GM12878 (cell line): ENCODE data around the gene FAHD2A. TPM values are rescaled to one million over a fixed set of nuclear protein-coding genes. Genes with fewer than 3 reads are reported as not detected.

Experiments
- ATAC-seq: fragments of 200-7000 bp; cut with Tn5 transposase; 3 replicates; pipeline ENCODE4 v1.9.1; 2020; ENCODE audit warnings: mild to moderate bottlenecking, moderate library complexity
- BruUV-seq: library from RNA; stranded (reverse); fragments of 400-500 nt; replicated peaks from 2 replicates; lab custom pipeline; 2021; lab: Mats Ljungman, UMichigan
- CTCF ChIA-PET: fragments of 300-600 bp; sonication (Branson Sonifier 250); formaldehyde crosslinking; extraction: SDS; loops from one replicate; lab custom pipeline; 2021; ENCODE audit warnings: inconsistent platforms; lab: Yijun Ruan, JAX
- POLR2A ChIA-PET: fragments of 350-600 bp; formaldehyde crosslinking; extraction: SDS; loops from one replicate; lab custom pipeline; 2021; ENCODE audit warnings: inconsistent platforms; lab: Charles Lee
- RAD21 ChIA-PET: fragments of 300-600 bp; sonication (Branson Sonifier 250); formaldehyde crosslinking; loops from one replicate; lab custom pipeline; 2023; ENCODE audit warnings: antibody characterized with exemption; ENCODE audit not compliant: unreplicated experiment; lab: Charles Lee
- SMC1A ChIA-PET: fragments of 300-600 bp; sonication (Branson Sonifier 250); formaldehyde crosslinking; loops from one replicate; lab custom pipeline; 2023; ENCODE audit not compliant: unreplicated experiment, uncharacterized antibody; lab: Charles Lee
- DNase-seq: peaks from one replicate; pipeline ENCODE4 v3.0.0-alpha.2; 2011; ENCODE audit warnings: low read depth, low spot score
- FAIRE-seq: peaks from 3 replicates; lab custom pipeline; 2011; peaks lifted over from hg19 to GRCh38; lab: Jason Lieb, UNC
- H2AFZ ChIP-seq: 2 replicates; pipeline ENCODE4 v1.6.0; 2011; ENCODE audit warnings: low read depth, low read length, control low read depth; ENCODE audit not compliant: control insufficient read depth
- H3K27ac ChIP-seq: 2 replicates; pipeline ENCODE4 v1.5.1; 2011; ENCODE audit warnings: control low read depth; ENCODE audit not compliant: control insufficient read depth, insufficient read depth
- H3K27me3 ChIP-seq, 2 experiments: replicated peaks in 1 of 2; 2 replicates each; pipeline versions ENCODE4 v1.6.0 to v1.6.1; 2011; ENCODE audit warnings: low read length in 1 of 2; ENCODE audit not compliant: control insufficient read depth in 2 of 2, insufficient read depth in 2 of 2
- H3K36me3 ChIP-seq, 2 experiments: 2 replicates each; pipeline ENCODE4 v1.5.1; 2011; ENCODE audit warnings: low read length in 1 of 2; ENCODE audit not compliant: control insufficient read depth in 2 of 2, insufficient read depth in 2 of 2
- H3K4me1 ChIP-seq: 2 replicates; pipeline ENCODE4 v1.6.1; 2011; ENCODE audit warnings: mild to moderate bottlenecking, low read length, moderate library complexity, mixed read lengths; ENCODE audit not compliant: control insufficient read depth, insufficient read depth
- H3K4me2 ChIP-seq: 2 replicates; pipeline ENCODE4 v1.6.0; 2011; ENCODE audit warnings: control low read depth; ENCODE audit not compliant: control insufficient read depth, insufficient read depth
- H3K4me3 ChIP-seq: fragments of 200-600 bp; sonication (generic); 2 replicates; pipeline ENCODE4 v1.5.1; 2016
- H3K79me2 ChIP-seq: 2 replicates; pipeline ENCODE4 v1.6.0; 2011; ENCODE audit warnings: low read length; ENCODE audit not compliant: control insufficient read depth, insufficient read depth
- H3K9ac ChIP-seq: 2 replicates; pipeline ENCODE4 v1.8.0; 2011; ENCODE audit warnings: low read length, control low read depth, mixed read lengths; ENCODE audit not compliant: control insufficient read depth, insufficient read depth
- H3K9me3 ChIP-seq: replicated peaks from 3 replicates; pipeline ENCODE4 v1.5.1; 2011; ENCODE audit warnings: mild to moderate bottlenecking, low read length; ENCODE audit not compliant: control insufficient read depth, insufficient read depth
- H4K20me1 ChIP-seq: 2 replicates; pipeline ENCODE4 v1.6.0; 2011; ENCODE audit not compliant: control insufficient read depth, insufficient read depth
- CTCF ChIP-seq, 3 experiments: IDR thresholded peaks in 2 of 3; conservative IDR thresholded peaks in 1 of 3; 2 replicates each; pipeline ENCODE4 v1.5.1; 2011; ENCODE audit warnings: low read depth in 3 of 3, low read length in 3 of 3, mild to moderate bottlenecking in 3 of 3, control low read depth in 2 of 3, moderate library complexity in 2 of 3, inconsistent platforms in 1 of 3, mixed read lengths in 1 of 3; ENCODE audit not compliant: control insufficient read depth in 2 of 3, insufficient read depth in 1 of 3; ENCODE audit errors: extremely low read depth in 1 of 3
- FOXM1 ChIP-seq: IDR thresholded peaks from 2 replicates; pipeline ENCODE4 v1.6.1; 2012; ENCODE audit warnings: low read depth, mild to moderate bottlenecking, inconsistent platforms, low read length, moderate library complexity
- POLR2AphosphoS5 ChIP-seq: IDR thresholded peaks from 2 replicates; pipeline ENCODE4 v1.6.1; 2011; ENCODE audit warnings: mild to moderate bottlenecking, low read length, inconsistent platforms
- RAD21 ChIP-seq: IDR thresholded peaks from 2 replicates; pipeline ENCODE4 v1.6.1; 2011; ENCODE audit warnings: mild to moderate bottlenecking, low read depth, low read length, moderate library complexity; ENCODE audit not compliant: insufficient read depth
- RUNX3 ChIP-seq: IDR thresholded peaks from 2 replicates; pipeline ENCODE4 v1.6.1; 2012; ENCODE audit warnings: low read length, inconsistent platforms
- SMC3 ChIP-seq: IDR thresholded peaks from 2 replicates; pipeline ENCODE4 v1.6.1; 2011; ENCODE audit warnings: low read length, improper control_type of control experiment, borderline replicate concordance
- WGBS: methylation state at CpG from one replicate; pipeline ENCODE4 v1.1.6; 2016; ENCODE audit warnings: low lambda C conversion rate; ENCODE audit not compliant: insufficient replicate concordance, insufficient coverage; ENCODE audit errors: missing lambda C conversion rate; 5-methylcytosine and 5-hydroxymethylcytosine counted together
- in situ Hi-C: fragments of 300-500 bp; cut with MboI; formaldehyde crosslinking; loops from 9 replicates; pipeline ENCODE4 v1.14.3; 2018; ENCODE audit warnings: mixed read lengths
- intact Hi-C: fragments of 100-400 bp; cut with micrococcal nuclease; formaldehyde crosslinking; loops from one replicate; pipeline ENCODE4 v1.14.2; 2022; ENCODE audit not compliant: unreplicated experiment
- polyA plus RNA-seq, 11 experiments: library from polyadenylated mRNA; depleted of rRNA in 4 of 11; unstranded in 6 of 11; stranded (reverse) in 5 of 11; fragments of >200 nt; fragmentation: Nextera tagmentation in 4 of 11; fragmentation: Illumina TruSeq in 1 of 11; extraction: Ambion mirVana in 4 of 11; extraction: Trizol in 1 of 11; gene quantifications; 1 replicate in 1 of 11; 2 replicates in 10 of 11; pipeline versions ENCODE4 v1.2.1 to v1.2.3, GENCODE V29; 2011 to 2016; ENCODE audit warnings: inconsistent platforms in 2 of 11, missing spikeins in 2 of 11, low read depth in 1 of 11
- total RNA-seq, 4 experiments: library from RNA; depleted of rRNA in 3 of 4; stranded (reverse); fragments of >200 nt in 3 of 4; fragmentation: Illumina TruSeq in 1 of 4; extraction: Trizol in 1 of 4; gene quantifications; 2 replicates each; pipeline versions ENCODE4 v1.2.1 to v1.2.3, GENCODE V29; 2013 to 2021

The FAHD2A gene
- total and polyA plus RNA-seq, 10 of the 15 experiments (the other 5 are each of a cell fraction or from before 2014, with no cell fraction given): 11.2 to 38.2 (median 25.1) TPM

- WGBS: 44% methylated on average over 46 of the region's 46 CpGs
- Histone ChIP-seq H3K27me3 (no peaks in the 10 kb centered on the region; a peak in 2 of 4 replicates), H3K27ac (no peak overlapping the region), H3K9me3 (no peaks in the 10 kb centered on the region), H2AFZ (no peak overlapping the region)
- no peak for FAIRE-seq
- no peak for DNase-seq
- BruUV-seq: no TSS peak
- intact Hi-C loops (no loop called here), in situ Hi-C loops (no loop called here)
- SMC1A ChIA-PET: interaction anchor here (1.0 to 1.1 kb wide), 2 partner anchors 12 to 14 kb away, joined by 3 to 5 read pairs; no protein-coding TSS in a partner anchor
- TF ChIP-seq FOXM1 (no peak), RAD21 (peak; percentile 69), SMC3 (peak; percentile 62), RUNX3 (peak; percentile 29; the same call in 1 of the 2 replicates), POLR2AphosphoS5 (no peak), CTCF (IDR thresholded peaks at IDR 0.05 in 2 of 3, conservative IDR thresholded peaks at IDR 0.05 in 1 of 3; ENCODE audit: control insufficient read depth in 2 of 3, extremely low read depth in 1 of 3, insufficient read depth in 1 of 3, low read depth in 3 of 3, low read length in 3 of 3) (peak; percentile 85 to 97 (median 91))
- TF ChIP-seq, all 136 proteins: peak for 4
- POLR2A ChIA-PET: no interaction called here
- RAD21 ChIA-PET: interaction anchor here (1.5 kb wide), 1 partner anchor 13 kb away, joined by 10 read pairs; the partner anchor contains the start of gene FAHD2A
- H3K79me2 ChIP-seq: no peaks in the 10 kb centered on the region
- no peaks in the 10 kb centered on the region for H3K36me3 ChIP-seq
- H3K4me2 ChIP-seq: no peak overlapping the region
- ATAC-seq: peak; percentile 95
- CTCF ChIA-PET: interaction anchor here (0.6 to 3.9 kb wide), 17 partner anchors 8 to 363 kb away, joined by 3 to 41 read pairs (median 4); partner anchors contain the start of gene FAHD2A
- H4K20me1 ChIP-seq: no peaks in the 10 kb centered on the region
- H3K9ac ChIP-seq: no peak overlapping the region
- no peaks in the 10 kb centered on the region for H3K4me1 ChIP-seq
- no peak overlapping the region for H3K4me3 ChIP-seq
These were observed 13.0 kb upstream of the FAHD2A start for GRCh38 chr2:95389245-95390119.
